Stimulated activated CD4-positive, alpha-beta T cell treated with anti-CD3 and anti-CD28 coated beads, Interleukin-15, amount 100 ng/mL, for 48 hours (primary cell): ENCODE measurements around the gene LAMB3.

Experiments
- DNase-seq, 2 donors: peaks; one replicate each; pipeline ENCODE4 v3.0.0-alpha.2; 2020; ENCODE audit warnings: low read depth in 2 of 2

LAMB3 gene

GRCh38 chr1:209595599-209596285, 56.5 kb downstream of the LAMB3 start:
- DNase-seq: no peak

GRCh38 chr1:209595028-209595427, 57.2 kb downstream of the LAMB3 start:
- no peak for DNase-seq

DNA sequence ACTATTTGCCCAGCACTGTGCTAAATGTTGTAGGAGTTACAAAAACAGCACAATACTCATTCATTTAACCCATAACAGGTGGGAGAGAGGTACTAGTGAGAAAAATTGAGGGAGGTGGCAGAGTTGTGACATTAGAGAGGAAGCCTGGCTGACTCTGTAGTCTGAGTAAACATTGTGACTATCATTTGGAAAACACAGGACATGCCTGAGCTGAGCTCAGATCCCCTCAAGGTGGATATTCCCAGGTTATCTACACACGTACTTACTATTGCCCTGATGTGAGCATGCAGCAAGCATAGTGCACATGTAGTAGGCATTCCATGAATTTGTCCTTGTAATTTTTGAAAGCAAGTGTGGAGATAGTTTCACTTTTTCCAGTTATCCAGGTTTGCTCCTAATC, 57.8 kb downstream of the LAMB3 start:
- DNase-seq: no peak

DNA sequence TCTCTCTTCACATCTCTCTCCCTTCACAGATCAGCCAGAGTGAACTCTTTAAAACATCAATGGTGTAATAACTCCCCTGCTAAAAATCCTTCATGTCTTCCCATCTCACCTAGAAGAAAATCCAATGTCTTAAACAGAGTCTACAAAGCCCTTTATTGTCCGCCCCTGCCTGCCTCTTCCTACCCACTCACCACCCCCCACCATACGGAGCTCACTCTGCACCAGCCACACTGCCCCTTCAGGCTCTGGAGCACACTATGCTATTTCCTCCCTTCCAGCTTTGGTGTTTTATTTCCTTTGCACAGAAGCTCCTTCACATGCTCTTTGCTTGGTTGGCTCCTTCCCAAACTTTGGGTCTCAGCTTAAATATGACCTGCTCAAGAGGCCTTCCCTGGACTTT, 58.5 kb downstream of the LAMB3 start:
- DNase-seq: no peak

DNA sequence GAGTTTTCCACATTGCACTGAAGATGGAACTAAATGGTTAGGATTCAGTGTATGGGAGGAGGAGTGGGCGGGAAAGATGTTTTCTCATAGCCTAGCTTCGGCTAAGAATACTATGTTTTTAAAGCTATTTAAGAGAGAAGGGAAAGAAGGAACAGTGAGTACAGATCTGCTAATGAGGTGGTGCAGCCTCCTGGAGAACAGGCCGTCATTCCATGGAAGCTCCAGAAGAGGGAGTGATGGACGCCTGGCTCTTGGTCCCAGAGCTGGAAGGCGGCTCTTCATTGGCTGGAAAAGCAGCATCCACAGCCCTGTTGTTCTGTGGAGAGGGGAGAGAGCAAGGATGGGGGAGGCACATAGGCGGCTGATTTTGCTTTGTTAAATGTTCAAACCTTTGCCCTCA, 61.8 kb downstream of the LAMB3 start:
- DNase-seq: no peak

DNA sequence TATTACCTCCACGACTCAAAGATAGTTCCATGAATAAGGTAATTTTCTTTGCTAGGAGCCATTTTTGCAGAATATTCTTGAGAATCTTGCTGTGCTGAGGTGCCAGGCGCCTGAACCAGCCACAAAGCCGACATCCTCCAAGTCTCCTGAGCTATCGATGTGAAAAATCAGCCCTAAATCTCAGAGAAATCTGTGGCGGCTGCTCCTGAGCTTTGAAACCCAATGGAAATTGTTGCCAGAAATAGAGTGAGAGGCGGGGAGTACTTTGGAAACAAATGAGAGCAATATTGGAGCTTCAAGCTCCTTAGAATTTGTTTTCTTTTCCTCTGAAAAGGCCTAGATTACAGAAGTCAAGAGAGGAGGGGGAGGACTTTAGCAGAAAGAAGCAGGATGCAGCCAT, 62.4 kb downstream of the LAMB3 start:
- no peak for DNase-seq

DNA sequence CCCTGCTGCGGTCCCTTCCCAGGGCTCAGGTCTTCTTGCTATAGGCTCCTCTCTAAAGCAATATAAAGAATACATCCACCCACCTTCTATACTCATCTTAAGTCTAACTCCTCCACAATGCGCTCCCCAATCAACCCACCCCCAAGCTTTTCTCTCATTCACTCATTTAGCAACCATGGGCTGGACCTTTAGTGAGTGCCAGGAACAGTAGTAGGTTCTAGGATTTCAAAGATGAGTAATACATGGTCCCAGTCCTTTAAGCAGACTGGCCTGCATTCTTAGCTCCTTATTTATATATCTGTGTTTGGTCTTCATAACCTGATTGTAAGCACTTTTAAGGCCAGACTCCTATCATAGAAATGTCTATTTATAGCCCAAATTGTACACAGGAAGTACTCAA, 62.8 kb downstream of the LAMB3 start:
- no peak for DNase-seq

DNA sequence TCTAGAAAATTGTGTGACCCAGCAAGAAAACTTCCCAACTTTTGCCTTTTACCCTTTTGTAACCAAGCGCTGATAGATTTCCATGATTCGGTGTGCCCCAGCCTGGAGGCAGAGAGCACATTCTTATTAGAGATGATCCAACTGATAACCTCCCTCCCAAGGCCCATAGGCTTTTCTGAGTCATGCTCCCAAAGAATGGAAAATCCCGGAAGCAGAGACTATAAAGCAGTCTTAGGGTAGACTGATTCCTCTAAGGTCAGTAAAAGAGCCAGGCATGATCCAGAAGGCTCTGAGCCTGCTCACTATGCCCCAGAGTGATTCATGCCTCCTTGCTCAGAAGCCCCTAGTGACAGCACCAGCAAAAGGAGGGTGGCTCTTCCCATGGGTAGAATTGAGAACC, 64.4 kb downstream of the LAMB3 start:
- no peak for DNase-seq

DNA sequence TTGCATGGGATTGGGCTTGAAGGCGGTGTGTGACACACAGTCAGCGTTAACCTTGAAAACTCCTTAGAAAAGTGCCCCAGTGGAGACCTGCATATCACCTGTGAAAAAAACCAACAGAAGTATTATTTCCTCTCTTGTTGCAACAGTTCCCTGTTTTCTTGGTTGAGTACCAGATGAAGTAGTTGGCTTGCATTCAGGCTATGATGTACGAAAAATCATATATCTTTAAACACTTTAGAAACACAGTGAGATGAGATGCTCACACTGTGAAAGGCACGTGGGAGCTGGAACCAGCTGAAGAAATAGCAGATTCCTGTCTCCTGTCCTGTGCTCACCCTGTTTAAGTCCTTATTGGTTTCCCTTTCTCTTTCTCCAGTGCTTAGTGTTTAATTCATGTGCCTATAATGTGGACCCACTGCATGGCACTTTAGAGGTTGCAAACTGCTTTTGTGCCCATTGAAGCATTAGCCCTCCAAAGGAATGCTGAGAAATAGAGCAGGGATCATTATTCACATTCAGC, 65.9 kb downstream of the LAMB3 start:
- no peak for DNase-seq

DNA sequence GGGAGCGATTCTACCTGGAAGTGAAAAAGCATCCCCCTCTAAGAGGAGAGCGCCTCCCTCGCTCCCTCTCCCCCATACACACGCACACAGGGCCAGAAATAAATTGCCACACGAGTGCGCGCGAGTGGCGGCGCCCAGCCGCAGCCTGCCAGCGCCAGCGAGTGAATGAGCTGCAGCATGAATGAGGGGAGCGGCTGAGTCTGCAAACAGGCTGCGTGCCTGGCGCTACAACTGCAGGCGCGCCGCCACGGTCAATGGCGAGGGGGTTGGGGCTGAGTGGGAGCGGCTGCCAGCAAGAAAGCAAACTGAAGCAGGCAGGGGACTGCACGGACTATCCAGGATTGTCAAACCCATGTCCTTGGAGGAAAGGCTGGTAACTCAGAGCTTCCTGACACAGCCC, 66.6 kb downstream of the LAMB3 start:
- DNase-seq: no peak

DNA sequence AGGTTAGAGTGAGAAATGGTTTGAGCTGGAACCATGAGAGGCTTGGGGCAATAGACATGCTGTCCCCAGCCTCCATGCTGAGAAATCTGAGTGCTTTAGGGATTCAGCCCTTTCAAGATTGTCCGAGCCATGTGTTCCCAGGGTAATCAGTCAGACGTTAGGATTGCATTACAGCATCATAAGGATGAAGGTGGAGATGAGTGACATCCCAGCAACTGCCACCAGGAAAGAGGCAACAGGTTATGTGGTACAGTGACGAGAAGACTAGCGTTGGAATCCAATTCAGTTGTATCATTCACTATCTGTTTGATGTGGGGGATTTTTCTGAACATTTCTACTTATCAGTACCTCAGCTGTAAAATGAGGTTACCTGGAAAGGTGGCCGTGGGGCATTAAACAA, 67.0 kb downstream of the LAMB3 start:
- no peak for DNase-seq

GRCh38 chr1:209584231-209584672, 68.0 kb downstream of the LAMB3 start:
- DNase-seq: no peak

DNA sequence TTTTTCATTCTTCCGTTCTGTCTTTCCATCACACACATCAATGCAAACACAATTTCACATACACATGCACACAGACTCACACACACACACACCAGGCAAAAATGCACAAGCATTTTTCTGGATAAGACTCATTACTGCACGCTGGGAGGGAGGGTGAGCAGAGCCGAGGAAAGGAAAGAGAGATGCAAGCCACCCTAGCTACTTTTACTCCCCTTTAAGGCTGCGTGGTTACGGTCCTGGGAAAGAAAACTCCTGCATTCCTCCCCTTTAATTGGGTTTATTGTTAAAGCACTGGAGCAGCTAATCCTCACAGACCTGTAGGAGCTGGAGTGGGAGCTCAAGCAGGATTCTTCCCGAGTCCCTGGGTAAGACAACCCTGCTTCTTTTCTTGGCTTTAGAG, 68.8 kb downstream of the LAMB3 start, which contains the start of gene CAMK1G:
CAMK1G (plus strand) TSS at position 307 of the 400 bp plus-strand sequence. CDS start 11,270 bp downstream, outside the sequence.
- no peak for DNase-seq

DNA sequence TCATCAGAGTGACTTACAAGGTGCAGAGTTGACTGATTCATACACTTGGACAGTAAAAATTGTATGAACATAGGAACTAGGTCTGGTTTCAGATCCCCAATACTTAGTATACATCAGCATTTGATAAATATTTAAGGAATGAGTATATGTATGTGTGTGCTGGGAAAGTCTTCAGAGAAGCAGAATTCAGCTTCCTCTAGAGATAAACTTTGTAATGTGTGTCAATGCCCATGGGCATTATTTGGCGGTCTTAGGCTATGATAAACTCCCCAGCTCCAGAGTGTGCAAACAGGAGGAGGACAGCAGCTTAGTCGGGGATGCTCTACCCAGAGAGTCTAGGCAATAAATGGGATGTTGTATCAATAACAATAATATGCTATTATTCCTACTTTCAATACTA, 71.6 kb downstream of the LAMB3 start:
- DNase-seq: no peak

- no peak for DNase-seq
Measured at GRCh38 chr1:209577346-209577745, 74.9 kb downstream of the LAMB3 start.

DNA sequence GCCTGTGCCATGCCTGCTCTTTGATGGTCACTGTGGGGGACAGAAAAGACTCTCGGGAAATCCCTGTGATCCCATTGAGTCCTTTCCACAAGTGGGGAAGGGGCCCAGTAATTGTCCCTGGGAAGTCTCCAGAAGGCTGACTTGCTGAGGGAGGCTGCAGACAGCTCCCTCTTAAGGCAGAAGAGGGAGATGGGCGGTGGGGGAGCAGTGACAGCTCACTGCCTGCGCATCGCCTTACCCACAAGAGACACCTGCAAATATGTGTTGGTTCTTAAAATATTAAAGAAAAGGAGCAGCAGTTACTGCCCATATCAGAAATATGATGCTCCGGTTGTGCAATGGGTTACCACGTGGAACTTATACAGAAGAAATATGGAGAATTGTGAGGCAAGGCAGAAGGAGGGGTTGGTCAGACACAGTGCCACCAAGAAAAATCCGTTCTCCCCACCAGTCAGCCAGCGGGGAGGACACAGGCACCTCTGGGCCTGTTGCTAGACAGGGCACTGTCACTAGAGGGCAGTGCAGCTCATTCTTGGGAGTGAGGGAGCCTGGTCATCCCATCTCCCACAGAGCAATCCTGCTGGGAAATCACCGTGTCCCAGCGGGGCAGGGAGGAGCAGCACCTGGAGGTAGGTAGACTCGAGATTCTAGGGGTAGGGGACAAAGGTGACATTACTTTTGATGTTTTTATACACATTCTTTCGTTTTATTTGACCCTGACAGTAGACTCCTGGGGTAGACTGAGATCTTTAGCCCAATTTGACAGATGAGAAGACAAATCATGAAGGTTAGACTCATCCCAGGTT, 75.6 kb downstream of the LAMB3 start:
- peak; percentile 27 to 67 for DNase-seq

DNA sequence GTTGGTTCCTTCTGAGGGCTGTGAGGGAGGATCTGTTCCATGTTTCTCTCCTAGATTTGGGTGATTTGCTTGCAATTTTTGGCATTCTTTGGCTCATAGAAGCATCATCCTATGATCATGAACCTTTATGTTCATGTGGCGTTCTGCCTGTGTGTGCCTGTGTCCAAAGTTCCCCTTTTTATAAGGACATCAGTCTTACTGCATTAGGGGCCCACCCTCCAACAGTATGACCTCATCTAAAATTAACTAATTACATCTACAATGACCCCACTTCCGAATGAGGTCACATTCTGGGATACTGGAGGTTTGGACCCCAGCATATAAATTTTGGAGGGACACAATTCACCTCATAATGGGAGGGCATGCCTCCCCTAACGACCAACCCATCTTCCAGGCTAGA, 81.5 kb downstream of the LAMB3 start:
- DNase-seq: no peak

DNA sequence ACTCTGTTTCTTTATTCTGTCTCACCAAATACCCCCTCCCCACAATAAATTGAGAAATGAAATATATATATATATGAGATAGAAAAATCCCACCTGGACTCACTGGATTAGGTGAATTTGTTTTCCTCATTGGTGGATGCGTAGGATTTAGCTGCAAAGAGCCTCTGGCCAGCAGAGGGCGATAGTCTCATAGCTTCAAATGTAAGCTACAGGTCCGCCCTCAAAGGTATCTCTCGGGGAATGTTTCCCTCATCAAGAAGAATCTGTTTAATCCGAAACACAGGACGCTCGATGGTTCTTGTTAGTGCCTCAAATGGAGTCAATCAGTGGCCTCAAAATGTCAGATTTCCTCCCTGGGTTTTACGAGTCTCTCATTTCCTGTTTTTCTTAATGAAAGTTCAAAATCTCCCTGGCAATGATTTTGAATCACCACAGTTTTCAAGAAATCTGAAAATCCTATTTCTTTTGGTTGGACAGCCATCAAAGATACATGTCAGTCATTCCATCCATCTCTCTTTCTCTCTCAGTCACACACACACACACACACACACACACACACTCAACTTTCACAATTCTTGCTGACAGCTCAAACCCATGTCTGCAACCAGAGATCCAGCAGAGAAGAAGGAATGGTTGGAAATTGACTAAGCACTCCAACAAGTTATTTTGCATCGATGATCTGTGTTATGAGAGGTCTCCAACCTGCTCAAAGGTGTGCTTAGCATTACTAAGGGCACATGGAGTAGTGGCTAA, 82.6 kb downstream of the LAMB3 start:
- peak; percentile 58 to 65 for DNase-seq

GRCh38 chr1:209567698-209568175, 84.5 kb downstream of the LAMB3 start:
- no peak for DNase-seq

GRCh38 chr1:209565759-209566678, 86.2 kb downstream of the LAMB3 start:
- DNase-seq: peak; percentile 66 to 72
